Activated naive CD4-positive, alpha-beta T cell treated with anti-CD3 and anti-CD28 coated beads for 36 hours (primary cell): ENCODE measurements around the gene RNF152. TPM values are rescaled to one million over a fixed set of nuclear protein-coding genes. Genes with fewer than 3 reads are reported as not detected.

Experiments used
- CTCF ChIA-PET: fragments of 350-600 bp; sonication (Branson Sonifier 250); formaldehyde crosslinking; loops from one replicate; lab custom pipeline; 2021; ENCODE audit warnings: antibody characterized with exemption; lab: Charles Lee
- DNase-seq: peaks from one replicate; pipeline ENCODE4 v3.0.0-alpha.2; 2020
- H3K27ac Mint-ChIP-seq: one replicate; pipeline ENCODE4 v1.8.0; 2021; ENCODE audit warnings: mild to moderate bottlenecking, mixed read lengths
- H3K27me3 Mint-ChIP-seq: one replicate; pipeline ENCODE4 v1.8.0; 2021; ENCODE audit warnings: low read depth, mixed read lengths
- H3K36me3 Mint-ChIP-seq: one replicate; pipeline ENCODE4 v1.8.0; 2021; ENCODE audit warnings: low read depth, mixed read lengths
- H3K4me1 Mint-ChIP-seq: one replicate; pipeline ENCODE4 v1.8.0; 2021; ENCODE audit warnings: low read depth, mixed read lengths
- H3K4me3 Mint-ChIP-seq: one replicate; pipeline ENCODE4 v1.8.0; 2021; ENCODE audit warnings: mild to moderate bottlenecking, moderate library complexity, mixed read lengths
- H3K9me3 Mint-ChIP-seq: one replicate; pipeline ENCODE4 v1.8.0; 2021; ENCODE audit warnings: mixed read lengths
- intact Hi-C: fragments of 100-400 bp; cut with micrococcal nuclease; formaldehyde crosslinking; loops from one replicate; pipeline ENCODE4 v1.15.1; 2023
- total RNA-seq, 2 experiments: library from RNA; stranded (reverse); gene quantifications; one replicate each; pipeline ENCODE4 v1.2.3, GENCODE V29; 2021

RNF152 gene
- total RNA-seq, 2 experiments from 2014 or later = 0.10 to 0.17 TPM

GRCh38 chr18:61827591-61827990 lies 65.2 kb downstream of the RNF152 start:
- Mint-ChIP-seq H3K9me3 (no peaks in the 10 kb centered on the region), H3K4me3 (no peak overlapping the region), H3K36me3 (no peaks in the 10 kb centered on the region), H3K27me3 (no peaks in the 10 kb centered on the region), H3K27ac (no peak overlapping the region), H3K4me1 (peaks cover under 1% of the 10 kb centered on the region)
- CTCF ChIA-PET = no interaction called here
- intact Hi-C loops = no loop called here
- no peak for DNase-seq

- no peaks in the 10 kb centered on the region for H3K27me3 Mint-ChIP-seq
- no peak overlapping the region for H3K27ac Mint-ChIP-seq
- H3K36me3 Mint-ChIP-seq = no peaks in the 10 kb centered on the region
- H3K4me1 Mint-ChIP-seq = no peaks in the 10 kb centered on the region
- H3K4me3 Mint-ChIP-seq = no peak overlapping the region
- no peak for DNase-seq
- CTCF ChIA-PET = no interaction called here
- intact Hi-C loops = no loop called here
- H3K9me3 Mint-ChIP-seq = no peaks in the 10 kb centered on the region
Observed at GRCh38 chr18:61825386-61825785, 67.4 kb downstream of the RNF152 start.

- Mint-ChIP-seq H3K4me1 (no peaks in the 10 kb centered on the region), H3K27ac (no peak overlapping the region), H3K9me3 (no peaks in the 10 kb centered on the region), H3K36me3 (no peaks in the 10 kb centered on the region), H3K27me3 (no peaks in the 10 kb centered on the region), H3K4me3 (no peak overlapping the region)
- CTCF ChIA-PET = no interaction called here
- no peak for DNase-seq
- intact Hi-C loops = no loop called here
Observed at GRCh38 chr18:61824733-61825363, 68.0 kb downstream of the RNF152 start.

- Mint-ChIP-seq H3K9me3 (no peaks in the 10 kb centered on the region), H3K27ac (no peak overlapping the region), H3K27me3 (no peaks in the 10 kb centered on the region), H3K4me1 (no peaks in the 10 kb centered on the region), H3K4me3 (no peak overlapping the region), H3K36me3 (no peaks in the 10 kb centered on the region)
- DNase-seq = no peak
- intact Hi-C loops = no loop called here
- CTCF ChIA-PET = no interaction called here
Observed at GRCh38 chr18:61823595-61823994, 69.2 kb downstream of the RNF152 start.

- CTCF ChIA-PET = no interaction called here
- no peaks in the 10 kb centered on the region for H3K27me3 Mint-ChIP-seq
- no peaks in the 10 kb centered on the region for H3K36me3 Mint-ChIP-seq
Observed at GRCh38 chr18:61822879-61823278, 69.9 kb downstream of the RNF152 start.

GRCh38 chr18:61821748-61822147 lies 71.1 kb downstream of the RNF152 start:
- H3K4me3 Mint-ChIP-seq = no peak overlapping the region
- DNase-seq = no peak
- CTCF ChIA-PET = no interaction called here

More at GRCh38 chr18:61822879-61823278, 69.9 kb downstream of the RNF152 start:
- no peaks in the 10 kb centered on the region for H3K4me1 Mint-ChIP-seq
- no peaks in the 10 kb centered on the region for H3K9me3 Mint-ChIP-seq
- no peak overlapping the region for H3K27ac Mint-ChIP-seq
- intact Hi-C loops = no loop called here
- H3K4me3 Mint-ChIP-seq = no peak overlapping the region
- DNase-seq = no peak

GRCh38 chr18:61820882-61821281 lies 71.9 kb downstream of the RNF152 start:
- CTCF ChIA-PET = interaction anchor here (0.6 kb wide), 1 partner anchor 310 kb away, joined by 3 read pairs; no protein-coding TSS in a partner anchor
- intact Hi-C loops = no loop called here
- Mint-ChIP-seq H3K27ac (no peak overlapping the region), H3K36me3 (no peaks in the 10 kb centered on the region), H3K27me3 (no peaks in the 10 kb centered on the region), H3K4me3 (no peak overlapping the region), H3K4me1 (no peaks in the 10 kb centered on the region), H3K9me3 (no peaks in the 10 kb centered on the region)
- no peak for DNase-seq

More at GRCh38 chr18:61821748-61822147, 71.1 kb downstream of the RNF152 start:
- Mint-ChIP-seq H3K36me3 (no peaks in the 10 kb centered on the region), H3K9me3 (no peaks in the 10 kb centered on the region), H3K27ac (no peak overlapping the region), H3K27me3 (no peaks in the 10 kb centered on the region), H3K4me1 (no peaks in the 10 kb centered on the region)
- intact Hi-C loops = no loop called here

GRCh38 chr18:61817086-61817485 lies 75.7 kb downstream of the RNF152 start:
- no peak overlapping the region for H3K4me3 Mint-ChIP-seq
- no peaks in the 10 kb centered on the region for H3K4me1 Mint-ChIP-seq
- CTCF ChIA-PET = no interaction called here
- peaks cover 6% of the 10 kb centered on the region for H3K27me3 Mint-ChIP-seq
- H3K27ac Mint-ChIP-seq = no peak overlapping the region
- no peak for DNase-seq
- no peaks in the 10 kb centered on the region for H3K9me3 Mint-ChIP-seq
- no peaks in the 10 kb centered on the region for H3K36me3 Mint-ChIP-seq
- intact Hi-C loops = no loop called here

GRCh38 chr18:61815885-61816470 lies 76.8 kb downstream of the RNF152 start:
- CTCF ChIA-PET = no interaction called here
- DNase-seq = no peak
- no peaks in the 10 kb centered on the region for H3K4me1 Mint-ChIP-seq
- H3K9me3 Mint-ChIP-seq = no peaks in the 10 kb centered on the region
- no peak overlapping the region for H3K4me3 Mint-ChIP-seq
- no peak overlapping the region for H3K27ac Mint-ChIP-seq
- peaks cover 6% of the 10 kb centered on the region for H3K27me3 Mint-ChIP-seq
- intact Hi-C loops = no loop called here
- no peaks in the 10 kb centered on the region for H3K36me3 Mint-ChIP-seq

GRCh38 chr18:61808286-61808685 lies 84.5 kb downstream of the RNF152 start:
- DNase-seq = no peak
- intact Hi-C loops = no loop called here
- Mint-ChIP-seq H3K4me1 (no peaks in the 10 kb centered on the region), H3K27ac (no peak overlapping the region), H3K27me3 (peaks cover 2% of the 10 kb centered on the region), H3K9me3 (no peaks in the 10 kb centered on the region), H3K36me3 (no peaks in the 10 kb centered on the region), H3K4me3 (no peak overlapping the region)
- CTCF ChIA-PET = no interaction called here

GRCh38 chr18:61803393-61803792 lies 89.4 kb downstream of the RNF152 start:
- H3K4me1 Mint-ChIP-seq = no peaks in the 10 kb centered on the region
- no peak overlapping the region for H3K27ac Mint-ChIP-seq
- H3K36me3 Mint-ChIP-seq = no peaks in the 10 kb centered on the region
- CTCF ChIA-PET = no interaction called here
- no peaks in the 10 kb centered on the region for H3K27me3 Mint-ChIP-seq
- H3K4me3 Mint-ChIP-seq = no peak overlapping the region
- intact Hi-C loops = no loop called here
- no peak for DNase-seq
- no peaks in the 10 kb centered on the region for H3K9me3 Mint-ChIP-seq

- H3K27me3 Mint-ChIP-seq = peaks cover under 1% of the 10 kb centered on the region
- no peak for DNase-seq
- intact Hi-C loops = no loop called here
- CTCF ChIA-PET = no interaction called here
- no peaks in the 10 kb centered on the region for H3K4me1 Mint-ChIP-seq
- no peaks in the 10 kb centered on the region for H3K9me3 Mint-ChIP-seq
- H3K36me3 Mint-ChIP-seq = no peaks in the 10 kb centered on the region
- no peak overlapping the region for H3K27ac Mint-ChIP-seq
- no peak overlapping the region for H3K4me3 Mint-ChIP-seq
Observed at GRCh38 chr18:61797696-61798590, 94.9 kb downstream of the RNF152 start.
